Aorta (tissue), 5 donors: ENCODE results near the gene HBG2. TPM values are rescaled to one million over a fixed set of nuclear protein-coding genes. Genes with fewer than 3 reads are reported as not detected.
"Not testable (repeated sequence)": the region's sequence is repeated elsewhere in the genome, so short reads cannot be mapped to it uniquely, and the experiment has no call there.

Experiments
- ATAC-seq: fragments of 200-7000 bp; cut with Tn5 transposase; one replicate; pipeline ENCODE4 v1.9.1; 2022; ENCODE audit warnings: moderate library complexity; ENCODE audit not compliant: low FRiP score
- DNase-seq, 2 donors: peaks; one replicate each; pipeline ENCODE4 v3.0.0-alpha.2; 2020
- H3K27ac ChIP-seq, 2 donors: one replicate each; pipeline ENCODE4 v1.5.1; 2013; ENCODE audit warnings: low read length in 2 of 2, mild to moderate bottlenecking in 2 of 2, moderate library complexity in 2 of 2, control low read depth in 1 of 2, inconsistent platforms in 1 of 2, low read depth in 1 of 2
- H3K27me3 ChIP-seq, 2 donors: one replicate each; pipeline ENCODE4 v1.6.1; 2013; ENCODE audit warnings: control low read depth in 1 of 2, low read length in 1 of 2, mild to moderate bottlenecking in 1 of 2, moderate library complexity in 1 of 2; ENCODE audit not compliant: insufficient read depth in 2 of 2, control insufficient read depth in 1 of 2
- H3K36me3 ChIP-seq, 2 donors: one replicate each; pipeline ENCODE4 v1.6.1; 2013; ENCODE audit warnings: control low read depth in 1 of 2, low read length in 1 of 2, mild to moderate bottlenecking in 1 of 2; ENCODE audit not compliant: insufficient read depth in 2 of 2, control insufficient read depth in 1 of 2
- H3K4me1 ChIP-seq, 2 donors: one replicate each; pipeline ENCODE4 v1.6.1; 2013; ENCODE audit warnings: low read length in 2 of 2, control low read depth in 1 of 2, mild to moderate bottlenecking in 1 of 2, moderate library complexity in 1 of 2; ENCODE audit not compliant: insufficient read depth in 2 of 2, control insufficient read depth in 1 of 2
- H3K4me3 ChIP-seq, 2 donors: one replicate each; pipeline ENCODE4 v1.5.1; 2013; ENCODE audit warnings: low read length in 2 of 2, control low read depth in 1 of 2, mild to moderate bottlenecking in 1 of 2
- H3K9me3 ChIP-seq: one replicate; pipeline ENCODE4 v1.6.1; 2013; ENCODE audit warnings: mild to moderate bottlenecking, low read length; ENCODE audit not compliant: control insufficient read depth
- WGBS, 2 donors: extraction: QIAGEN DNeasy Blood & Tissue Kit; methylation state at CpG; one replicate each; pipeline ENCODE4 v1.1.7; 2013; 5-methylcytosine and 5-hydroxymethylcytosine counted together
- intact Hi-C, 2 donors: fragments of 100-400 bp; cut with DNase I; formaldehyde crosslinking; loops; one replicate each; pipeline versions ENCODE4 v1.14.2 to v1.15.0; 2022
- polyA plus RNA-seq, 2 donors: library from polyadenylated mRNA; stranded (reverse); fragments of 200-250 nt; gene quantifications; one replicate each; pipeline ENCODE4 v1.2.3, GENCODE V29; 2013
- total RNA-seq, 2 donors: library from RNA; stranded (reverse); fragmentation: NEBNext Ultra II Directional; extraction: Animal tissue kit (Norgen Biotek cat#: 25700); gene quantifications; one replicate each; pipeline ENCODE4 v1.2.1, GENCODE V29; 2021
- donor health status: healthy with polysubstance abuse.
- donor health status: Bipolar disorder and iron deficiency.
- donor health status: DM: no; HTN: no; CAD: no.
- donor health status: DM: no; HTN: no; CAD: no.
- donor health status: DM: yes; HTN: yes; CAD: no.

HBG2 gene
- total and polyA plus RNA-seq, 4 donors: 0.23 to 0.78 TPM; not detected in 2

- no peaks in the 10 kb centered on the region for H3K27me3 ChIP-seq
- no peak overlapping the region for H3K4me3 ChIP-seq
- intact Hi-C loops: no loop called here
- H3K36me3 ChIP-seq: no peaks in the 10 kb centered on the region
- no peaks in the 10 kb centered on the region for H3K4me1 ChIP-seq
- no peak for DNase-seq
- H3K9me3 ChIP-seq: no peaks in the 10 kb centered on the region
- WGBS, 2 donors: 68 to 72% methylated on average over 7 of the region's 7 CpGs
- no peak overlapping the region for H3K27ac ChIP-seq
- no peak for ATAC-seq
Measured at GRCh38 chr11:5258543-5259262, 4.1 kb upstream of the HBG2 start.

- no peak for DNase-seq
- intact Hi-C loops: no loop called here
- Histone ChIP-seq H3K4me3 (no peak overlapping the region), H3K4me1 (no peaks in the 10 kb centered on the region), H3K27me3 (no peaks in the 10 kb centered on the region), H3K36me3 (no peaks in the 10 kb centered on the region), H3K27ac (no peak overlapping the region), H3K9me3 (no peaks in the 10 kb centered on the region)
- 9 to 12% methylated on average over 2 of the region's 2 CpGs for WGBS, 2 donors
- ATAC-seq: no peak
Measured at GRCh38 chr11:5257296-5257695, 2.7 kb upstream of the HBG2 start.

- not testable (repeated sequence) for H3K27me3 ChIP-seq, ATAC-seq
Measured at GRCh38 chr11:5254023-5254422, 558 bp downstream of the HBG2 start.

GRCh38 chr11:5253440-5253839 is 1.1 kb downstream of the HBG2 start:
- H3K27me3 ChIP-seq, DNase-seq, ATAC-seq, H3K36me3 ChIP-seq, H3K9me3 ChIP-seq, H3K4me3 ChIP-seq, intact Hi-C loops, H3K4me1 ChIP-seq, H3K27ac ChIP-seq: not testable (repeated sequence)
- 71 to 85% methylated on average over 5 of the region's 5 CpGs for WGBS, 2 donors

More at GRCh38 chr11:5254023-5254422, 558 bp downstream of the HBG2 start:
- H3K4me3 ChIP-seq, H3K36me3 ChIP-seq, intact Hi-C loops, H3K27ac ChIP-seq, H3K4me1 ChIP-seq, DNase-seq, H3K9me3 ChIP-seq: not testable (repeated sequence)
- 78 to 80% methylated on average over 2 of the region's 2 CpGs for WGBS, 2 donors

GRCh38 chr11:5252919-5253265 is 1.7 kb downstream of the HBG2 start:
- 67 to 73% methylated on average over 1 of the region's 1 CpG for WGBS, 2 donors
- intact Hi-C loops: no loop called here

GRCh38 chr11:5252192-5252918 is 2.2 kb downstream of the HBG2 start:
- WGBS, 2 donors: 69 to 75% methylated on average over 9 of the region's 9 CpGs
- intact Hi-C loops: no loop called here
- H3K27ac ChIP-seq: no peak overlapping the region
- H3K27me3 ChIP-seq: no peaks in the 10 kb centered on the region
- no peaks in the 10 kb centered on the region for H3K4me1 ChIP-seq
- H3K4me3 ChIP-seq: no peak overlapping the region
- ATAC-seq: no peak
- DNase-seq: no peak
- H3K36me3 ChIP-seq: no peaks in the 10 kb centered on the region
- no peaks in the 10 kb centered on the region for H3K9me3 ChIP-seq

More at GRCh38 chr11:5252919-5253265, 1.7 kb downstream of the HBG2 start:
- ATAC-seq: no peak
- Histone ChIP-seq H3K36me3 (no peaks in the 10 kb centered on the region), H3K27me3 (no peaks in the 10 kb centered on the region), H3K9me3 (no peaks in the 10 kb centered on the region), H3K4me1 (no peaks in the 10 kb centered on the region), H3K4me3 (no peak overlapping the region), H3K27ac (no peak overlapping the region)
- no peak for DNase-seq

GRCh38 chr11:5251746-5252145 is 2.8 kb downstream of the HBG2 start:
- ATAC-seq (no peak), DNase-seq (no peak)
- Histone ChIP-seq H3K36me3 (no peaks in the 10 kb centered on the region), H3K27ac (no peak overlapping the region), H3K4me3 (no peak overlapping the region), H3K4me1 (no peaks in the 10 kb centered on the region), H3K9me3 (no peaks in the 10 kb centered on the region), H3K27me3 (no peaks in the 10 kb centered on the region)
- intact Hi-C loops: no loop called here
- WGBS, 2 donors: 12 to 60% methylated on average over 2 of the region's 2 CpGs

GRCh38 chr11:5250543-5251204 is 3.9 kb downstream of the HBG2 start:
- H3K4me3 ChIP-seq: no peak overlapping the region
- H3K9me3 ChIP-seq: no peaks in the 10 kb centered on the region
- 84 to 87% methylated on average over 4 of the region's 4 CpGs for WGBS, 2 donors
- DNase-seq: no peak
- no peak overlapping the region for H3K27ac ChIP-seq
- no peak for ATAC-seq
- H3K27me3 ChIP-seq: no peaks in the 10 kb centered on the region
- intact Hi-C loops: no loop called here
- H3K36me3 ChIP-seq: no peaks in the 10 kb centered on the region
- no peaks in the 10 kb centered on the region for H3K4me1 ChIP-seq
